Fibroblast of the aortic adventitia (primary cell): ENCODE measurements around the gene USHBP1. TPM values are rescaled to one million over a fixed set of nuclear protein-coding genes. Genes with fewer than 3 reads are reported as not detected.

Experiments used
- DNase-seq: peaks from one replicate; pipeline ENCODE4 v3.0.0-alpha.2; 2010; ENCODE audit warnings: low read depth
- H3K4me3 ChIP-seq: 2 replicates; pipeline ENCODE4 v1.5.1; 2011; ENCODE audit warnings: low read depth, mild to moderate bottlenecking, control low read depth, low read length, moderate library complexity
- CTCF ChIP-seq: IDR thresholded peaks from 2 replicates; pipeline ENCODE4 v1.5.1; 2011; ENCODE audit warnings: mild to moderate bottlenecking, low read length, control low read depth, inconsistent platforms; ENCODE audit not compliant: insufficient read depth
- total RNA-seq: library from RNA; depleted of rRNA; stranded (reverse); fragments of >200 nt; gene quantifications from 2 replicates; pipeline ENCODE4 v1.2.3, GENCODE V29; 2012; ENCODE audit warnings: low replicate concordance

USHBP1 gene
- total RNA-seq, 1 donor, result not detected

- no peak for TF ChIP-seq CTCF
- H3K4me3 ChIP-seq, result peak overlapping the region; percentile 90
- peak; percentile 50 for DNase-seq
Observed at GRCh38 chr19:17243830-17244617, 20.5 kb downstream of the USHBP1 start.

DNA sequence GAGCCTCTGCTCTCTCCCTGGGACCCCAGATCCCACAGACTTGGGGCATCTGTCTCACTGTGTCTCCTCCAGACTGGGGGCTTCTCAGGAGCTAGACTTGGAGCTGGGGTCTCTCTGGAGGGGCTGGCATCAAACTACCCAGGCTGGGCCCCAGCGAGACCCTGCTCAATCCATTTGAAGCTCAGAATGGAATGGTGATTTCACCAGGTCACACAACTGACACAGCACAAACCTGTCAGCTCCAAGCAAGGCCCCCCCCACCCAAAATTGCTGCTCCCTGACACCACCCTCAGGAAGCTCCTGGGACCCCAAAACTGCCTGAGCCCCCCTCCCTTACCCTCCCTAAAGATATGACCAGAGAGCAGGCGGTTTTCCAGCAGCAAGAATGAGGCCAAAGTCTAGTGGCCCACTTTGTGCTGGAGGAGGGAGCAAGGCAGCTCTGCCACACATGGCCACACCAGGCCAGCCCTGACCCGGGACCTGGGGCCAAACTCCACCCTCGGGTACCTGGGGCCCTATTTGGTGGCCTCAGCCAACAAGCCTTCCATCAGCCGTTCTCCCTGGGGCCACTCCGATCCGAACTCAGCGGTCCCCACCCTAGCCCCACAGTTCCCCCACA lies 21.2 kb downstream of the USHBP1 start:
- peak overlapping the region; percentile 90 for H3K4me3 ChIP-seq
- no peak for DNase-seq
- TF ChIP-seq CTCF, result no peak

DNA sequence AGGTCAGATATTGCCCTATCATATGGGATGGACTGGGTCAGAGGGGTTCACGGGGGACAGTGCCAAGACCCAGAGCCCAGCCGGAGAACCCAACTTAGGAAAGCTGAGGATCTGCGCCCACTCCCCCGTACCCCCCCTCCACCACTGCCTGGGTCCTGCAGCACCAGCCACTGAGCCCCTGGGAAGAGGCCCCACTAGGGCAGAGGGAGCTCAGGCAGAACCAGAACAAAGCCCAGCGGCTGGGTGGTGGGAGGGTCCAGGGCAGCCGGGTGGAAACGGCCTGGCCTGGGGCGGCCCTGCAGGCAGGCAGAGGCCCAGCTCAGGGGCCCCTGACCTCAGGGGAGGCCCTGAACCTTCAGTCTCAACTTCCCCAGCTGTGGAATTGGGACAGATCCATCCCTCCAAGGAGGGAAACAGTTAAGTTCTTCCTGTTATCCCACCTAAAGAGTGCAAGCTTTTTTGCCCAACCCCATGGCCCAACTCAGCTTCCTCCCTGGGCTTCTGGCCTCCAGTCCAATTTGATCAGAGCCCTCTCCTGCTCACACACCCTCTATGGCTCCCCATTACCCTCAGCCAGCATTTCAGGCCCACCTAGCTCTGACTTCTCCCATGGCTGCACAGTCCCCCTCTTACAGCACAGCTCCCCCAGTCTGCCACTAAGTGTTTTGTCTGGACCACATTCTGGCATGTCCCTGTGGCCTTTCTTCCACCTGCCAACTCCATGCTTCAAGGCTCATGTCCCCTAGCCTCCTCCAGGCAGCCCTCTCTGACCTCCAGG lies 21.9 kb downstream of the USHBP1 start:
- TF ChIP-seq CTCF, result no peak
- DNase-seq, result no peak
- H3K4me3 ChIP-seq, result peak overlapping the region; percentile 90

DNA sequence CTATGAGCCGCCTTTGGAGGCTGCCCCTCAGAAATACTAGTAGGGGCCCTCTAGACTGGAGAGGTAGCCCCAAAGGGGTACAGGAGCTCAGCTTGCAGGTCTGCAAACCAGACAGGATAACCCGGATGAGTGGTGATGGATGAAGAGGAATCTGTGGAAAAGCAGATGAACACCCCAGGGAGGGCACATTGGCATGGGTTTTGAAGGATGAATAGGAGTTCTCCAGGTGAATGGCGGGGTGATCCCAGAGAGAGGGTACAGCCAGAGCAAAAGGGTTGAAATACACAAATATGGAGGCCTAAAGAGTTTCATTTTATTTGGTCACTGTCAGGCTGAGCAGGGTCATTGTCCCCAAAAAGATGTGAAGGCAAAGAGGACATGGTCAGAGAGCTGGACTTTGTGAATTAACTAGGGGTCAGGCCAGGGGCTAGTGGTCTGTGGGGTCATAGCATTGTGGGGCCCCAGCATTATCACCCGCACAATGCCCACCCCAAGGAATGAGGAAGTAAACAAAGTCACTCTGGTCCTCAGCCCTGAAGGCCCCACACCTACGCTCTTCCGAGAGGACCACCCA lies 23.6 kb downstream of the USHBP1 start:
- DNase-seq, result no peak
- H3K4me3 ChIP-seq, result no peak overlapping the region
- TF ChIP-seq CTCF, result no peak

DNA sequence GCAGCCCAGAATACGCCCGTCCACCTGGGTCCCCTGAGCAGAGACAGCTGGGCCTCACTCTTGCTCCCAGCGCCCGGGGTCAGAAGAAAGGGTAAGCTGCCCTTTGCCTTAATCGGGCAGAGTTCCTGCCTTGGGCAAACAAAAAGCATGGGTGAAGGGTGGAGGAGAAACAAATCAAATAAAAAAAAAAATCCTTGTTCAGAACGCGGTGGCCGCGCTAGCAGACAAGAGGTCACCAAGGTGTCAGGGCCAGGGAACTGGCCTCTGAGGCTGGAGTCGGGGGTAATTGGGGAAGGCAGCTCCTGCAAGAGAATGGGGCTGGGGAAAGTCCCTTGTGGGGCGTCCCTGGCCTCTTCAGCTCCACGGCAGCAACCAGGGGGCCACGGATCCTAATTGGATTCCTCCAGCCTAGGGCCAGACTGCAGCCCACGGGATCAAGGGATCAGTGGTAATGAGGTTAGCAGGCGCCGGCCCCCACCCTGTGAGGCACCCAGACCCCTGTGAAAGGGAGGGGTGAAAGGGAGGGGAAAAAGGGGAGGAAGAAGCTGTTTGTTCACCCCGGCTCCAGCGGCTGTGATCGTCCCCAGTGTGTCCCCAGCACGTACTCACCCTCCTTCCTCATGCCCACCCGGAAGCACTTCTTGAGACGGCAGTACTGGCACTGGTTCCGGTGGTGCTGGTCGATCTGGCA lies 24.3 kb downstream of the USHBP1 start:
- no peak for TF ChIP-seq CTCF
- no peak overlapping the region for H3K4me3 ChIP-seq
- DNase-seq, result no peak
